HAP-1 (cell line): ENCODE data around the gene PCDH9.

ENCODE experiments used
- DNase-seq, 2 experiments: peaks; one replicate each; pipeline ENCODE4 v3.0.0-alpha.2; 2016 to 2020; ENCODE audit warnings: low spot score in 2 of 2
- H3K27me3 ChIP-seq: fragments of 250-450 bp; sonication (Bioruptor Pico); 2 replicates; pipeline ENCODE4 v1.5.1; 2020; ENCODE audit warnings: low read depth, mild to moderate bottlenecking, moderate library complexity
- H3K36me3 ChIP-seq: fragments of 250-450 bp; sonication (Bioruptor Pico); replicated peaks from 2 replicates; pipeline ENCODE4 v1.5.1; 2020; ENCODE audit warnings: mild to moderate bottlenecking
- H3K4me1 ChIP-seq: fragments of 250-450 bp; sonication (Bioruptor Pico); 2 replicates; pipeline ENCODE4 v1.5.1; 2020; ENCODE audit warnings: mild to moderate bottlenecking
- H3K4me3 ChIP-seq: fragments of 250-450 bp; sonication (Bioruptor Pico); 2 replicates; pipeline ENCODE4 v1.5.1; 2020; ENCODE audit warnings: mild to moderate bottlenecking, moderate library complexity
- H3K9me3 ChIP-seq: fragments of 250-450 bp; sonication (Bioruptor Pico); 2 replicates; pipeline ENCODE4 v1.5.1; 2020; ENCODE audit warnings: mild to moderate bottlenecking, moderate library complexity
- in situ Hi-C: fragments of 300-500 bp; cut with MboI; formaldehyde crosslinking; loops from 3 replicates; pipeline ENCODE4 v1.14.3; 2020; ENCODE audit warnings: low sequenced_read_pairs, inconsistent platforms, mixed read lengths

The PCDH9 gene

GRCh38 chr13:66840621-66841020, 389.5 kb downstream of the PCDH9 start:
- Histone ChIP-seq H3K36me3 (no peaks in the 10 kb centered on the region), H3K27me3 (no peaks in the 10 kb centered on the region)
- DNase-seq, result no peak

GRCh38 chr13:66837246-66837645, 392.9 kb downstream of the PCDH9 start:
- H3K4me3 ChIP-seq, result no peak overlapping the region
- no peaks in the 10 kb centered on the region for H3K36me3 ChIP-seq
- H3K4me1 ChIP-seq, result peaks cover 3% of the 10 kb centered on the region
- no peaks in the 10 kb centered on the region for H3K9me3 ChIP-seq
- DNase-seq, result no peak
- H3K27me3 ChIP-seq, result no peaks in the 10 kb centered on the region
- in situ Hi-C loops, result no loop called here

More at GRCh38 chr13:66840621-66841020, 389.5 kb downstream of the PCDH9 start:
- Histone ChIP-seq H3K9me3 (no peaks in the 10 kb centered on the region), H3K4me3 (no peak overlapping the region), H3K4me1 (no peaks in the 10 kb centered on the region)
- in situ Hi-C loops, result no loop called here

GRCh38 chr13:66835040-66835628, 395.0 kb downstream of the PCDH9 start:
- in situ Hi-C loops, result no loop called here
- Histone ChIP-seq H3K4me1 (peaks cover 3% of the 10 kb centered on the region), H3K36me3 (no peaks in the 10 kb centered on the region), H3K27me3 (no peaks in the 10 kb centered on the region), H3K4me3 (no peak overlapping the region), H3K9me3 (no peaks in the 10 kb centered on the region)
- DNase-seq, result peak; percentile 18 to 76

GRCh38 chr13:66830940-66831716, 399.0 kb downstream of the PCDH9 start:
- Histone ChIP-seq H3K36me3 (no peaks in the 10 kb centered on the region), H3K4me3 (no peak overlapping the region), H3K27me3 (no peaks in the 10 kb centered on the region), H3K4me1 (peaks cover 3% of the 10 kb centered on the region), H3K9me3 (no peaks in the 10 kb centered on the region)
- in situ Hi-C loops, result no loop called here
- no peak for DNase-seq

GRCh38 chr13:66829803-66830202, 400.3 kb downstream of the PCDH9 start:
- Histone ChIP-seq H3K36me3 (no peaks in the 10 kb centered on the region), H3K9me3 (no peaks in the 10 kb centered on the region), H3K27me3 (no peaks in the 10 kb centered on the region), H3K4me1 (peaks cover 2% of the 10 kb centered on the region; the same call in 1 of the 2 replicates), H3K4me3 (no peak overlapping the region)
- in situ Hi-C loops, result no loop called here
- DNase-seq, result no peak

- no peaks in the 10 kb centered on the region for H3K4me1 ChIP-seq
- H3K36me3 ChIP-seq, result no peaks in the 10 kb centered on the region
- H3K4me3 ChIP-seq, result no peak overlapping the region
- H3K27me3 ChIP-seq, result no peaks in the 10 kb centered on the region
- in situ Hi-C loops, result no loop called here
- DNase-seq, result no peak
- no peaks in the 10 kb centered on the region for H3K9me3 ChIP-seq
Measured at GRCh38 chr13:66826398-66826797, 403.7 kb downstream of the PCDH9 start.

GRCh38 chr13:66821551-66821950, 408.6 kb downstream of the PCDH9 start:
- in situ Hi-C loops, result no loop called here

GRCh38 chr13:66811455-66811854, 418.7 kb downstream of the PCDH9 start:
- H3K27me3 ChIP-seq, result no peaks in the 10 kb centered on the region
- in situ Hi-C loops, result no loop called here
- H3K9me3 ChIP-seq, result no peaks in the 10 kb centered on the region; the same call in 1 of the 2 replicates
- H3K4me3 ChIP-seq, result no peak overlapping the region
- peaks cover 17% of the 10 kb centered on the region for H3K4me1 ChIP-seq
- DNase-seq, result no peak
- no peaks in the 10 kb centered on the region for H3K36me3 ChIP-seq

More at GRCh38 chr13:66821551-66821950, 408.6 kb downstream of the PCDH9 start:
- H3K4me3 ChIP-seq, result no peak overlapping the region
- H3K4me1 ChIP-seq, result no peaks in the 10 kb centered on the region
- no peaks in the 10 kb centered on the region for H3K36me3 ChIP-seq
- DNase-seq, result no peak
- H3K9me3 ChIP-seq, result no peaks in the 10 kb centered on the region
- no peaks in the 10 kb centered on the region for H3K27me3 ChIP-seq

- in situ Hi-C loops, result no loop called here
Measured at GRCh38 chr13:66809485-66809884, 420.7 kb downstream of the PCDH9 start.

GRCh38 chr13:66807251-66807650, 422.9 kb downstream of the PCDH9 start:
- Histone ChIP-seq H3K36me3 (no peaks in the 10 kb centered on the region), H3K4me1 (peaks cover 19% of the 10 kb centered on the region), H3K4me3 (no peak overlapping the region), H3K27me3 (no peaks in the 10 kb centered on the region), H3K9me3 (no peaks in the 10 kb centered on the region; the same call in 1 of the 2 replicates)
- no peak for DNase-seq
- in situ Hi-C loops, result no loop called here

More at GRCh38 chr13:66809485-66809884, 420.7 kb downstream of the PCDH9 start:
- H3K4me1 ChIP-seq, result peaks cover 17% of the 10 kb centered on the region
- DNase-seq, result peak in 1 of 2 experiments; percentile 41
- no peaks in the 10 kb centered on the region for H3K36me3 ChIP-seq
- H3K4me3 ChIP-seq, result no peak overlapping the region
- H3K27me3 ChIP-seq, result no peaks in the 10 kb centered on the region
- H3K9me3 ChIP-seq, result no peaks in the 10 kb centered on the region; the same call in 1 of the 2 replicates

GRCh38 chr13:66805657-66806056, 424.5 kb downstream of the PCDH9 start:
- DNase-seq, result no peak
- Histone ChIP-seq H3K27me3 (no peaks in the 10 kb centered on the region), H3K4me1 (peaks cover 23% of the 10 kb centered on the region), H3K36me3 (no peaks in the 10 kb centered on the region), H3K4me3 (no peak overlapping the region), H3K9me3 (no peaks in the 10 kb centered on the region)
- in situ Hi-C loops, result no loop called here

GRCh38 chr13:66803808-66804456, 426.2 kb downstream of the PCDH9 start:
- DNase-seq, result peak in 1 of 2 experiments; percentile 10
- Histone ChIP-seq H3K9me3 (no peaks in the 10 kb centered on the region), H3K4me1 (peaks cover 18% of the 10 kb centered on the region), H3K36me3 (no peaks in the 10 kb centered on the region), H3K27me3 (no peaks in the 10 kb centered on the region), H3K4me3 (no peak overlapping the region)
- in situ Hi-C loops, result no loop called here

GRCh38 chr13:66803013-66803807, 426.9 kb downstream of the PCDH9 start:
- no peaks in the 10 kb centered on the region for H3K27me3 ChIP-seq
- H3K4me3 ChIP-seq, result no peak overlapping the region
- no peak for DNase-seq
- H3K9me3 ChIP-seq, result no peaks in the 10 kb centered on the region
- H3K36me3 ChIP-seq, result no peaks in the 10 kb centered on the region
- peaks cover 18% of the 10 kb centered on the region for H3K4me1 ChIP-seq
- in situ Hi-C loops, result no loop called here
